WTC11 (cell line): ENCODE data around the gene EPHA4. TPM values are rescaled to one million over a fixed set of nuclear protein-coding genes. Genes with fewer than 3 reads are reported as not detected.

Source experiments
- ATAC-seq: fragments of 200-7000 bp; cut with Tn5 transposase; 2 replicates; pipeline ENCODE4 v1.10.0; 2021; ENCODE audit warnings: mild to moderate bottlenecking, moderate library complexity
- CTCF ChIA-PET: fragments of 300-600 bp; sonication (Branson Sonifier 250); formaldehyde crosslinking; loops from one replicate; lab custom pipeline; 2021; ENCODE audit warnings: antibody characterized with exemption; lab: Charles Lee
- POLR2A ChIA-PET: fragments of 350-600 bp; sonication (Branson Sonifier 250); formaldehyde crosslinking; loops from one replicate; lab custom pipeline; 2021; ENCODE audit warnings: antibody characterized with exemption; lab: Charles Lee
- DNase-seq: peaks from one replicate; pipeline ENCODE4 v3.0.0; 2021; ENCODE audit warnings: low spot score
- H3K27ac Mint-ChIP-seq: 2 replicates; pipeline ENCODE4 v1.8.0; 2021; ENCODE audit warnings: mixed read lengths
- H3K27me3 Mint-ChIP-seq: 2 replicates; pipeline ENCODE4 v1.8.0; 2021; ENCODE audit warnings: low read depth, mild to moderate bottlenecking, moderate library complexity, mixed read lengths
- H3K36me3 Mint-ChIP-seq: 2 replicates; pipeline ENCODE4 v1.8.0; 2021; ENCODE audit warnings: mixed read lengths
- H3K4me1 Mint-ChIP-seq: 2 replicates; pipeline ENCODE4 v1.8.0; 2022; ENCODE audit warnings: mixed read lengths
- H3K4me3 Mint-ChIP-seq: 2 replicates; pipeline ENCODE4 v1.8.0; 2021; ENCODE audit warnings: mild to moderate bottlenecking, moderate library complexity, mixed read lengths
- H3K9me3 Mint-ChIP-seq: 2 replicates; pipeline ENCODE4 v1.8.0; 2021; ENCODE audit warnings: mixed read lengths
- ATF2 ChIP-seq: sonication (generic); formaldehyde crosslinking; IDR thresholded peaks from 2 replicates; pipeline ENCODE4 v1.8.1; 2022; ENCODE audit warnings: low read depth, missing genetic modification reagents, borderline replicate concordance
- ATF6 ChIP-seq: sonication (generic); formaldehyde crosslinking; IDR thresholded peaks from 2 replicates; pipeline ENCODE4 v1.8.1; 2023; ENCODE audit warnings: mild to moderate bottlenecking, missing genetic modification reagents
- CBFB ChIP-seq: sonication (generic); formaldehyde crosslinking; IDR thresholded peaks from 2 replicates; pipeline ENCODE4 v1.8.1; 2022; ENCODE audit warnings: mild to moderate bottlenecking, low read depth, missing genetic modification reagents
- EMX1 ChIP-seq: fragments of 250-450 bp; sonication (Bioruptor Pico); IDR thresholded peaks from 2 replicates; pipeline ENCODE4 v1.8.0; 2021; ENCODE audit warnings: mild to moderate bottlenecking
- JAZF1 ChIP-seq: fragments of 250-450 bp; sonication (Bioruptor Pico); IDR thresholded peaks from 2 replicates; pipeline ENCODE4 v1.9.0; 2021; ENCODE audit warnings: moderate library complexity, mild to moderate bottlenecking, inconsistent platforms
- MAX ChIP-seq: sonication (generic); formaldehyde crosslinking; IDR thresholded peaks from 2 replicates; pipeline ENCODE4 v1.8.0; 2022; ENCODE audit warnings: mild to moderate bottlenecking, missing genetic modification reagents
- NFE2L1 ChIP-seq: sonication (generic); formaldehyde crosslinking; IDR thresholded peaks from 2 replicates; pipeline ENCODE4 v1.8.1; 2023; ENCODE audit warnings: missing genetic modification reagents
- NR1H2 ChIP-seq: sonication (generic); formaldehyde crosslinking; IDR thresholded peaks from 2 replicates; pipeline ENCODE4 v1.9.0; 2021; ENCODE audit warnings: mild to moderate bottlenecking, moderate library complexity, missing genetic modification reagents
- RORB ChIP-seq: fragments of 250-450 bp; sonication (Bioruptor Pico); IDR thresholded peaks from 2 replicates; pipeline ENCODE4 v1.9.0; 2021; ENCODE audit warnings: mild to moderate bottlenecking
- SP1 ChIP-seq: sonication (generic); formaldehyde crosslinking; conservative IDR thresholded peaks from 2 replicates; pipeline ENCODE4 v1.8.1; 2022; ENCODE audit warnings: missing genetic modification reagents
- USF2 ChIP-seq: sonication (generic); formaldehyde crosslinking; IDR thresholded peaks from 2 replicates; pipeline ENCODE4 v1.8.1; 2023; ENCODE audit warnings: mild to moderate bottlenecking, missing genetic modification reagents, moderate library complexity
- ZNF121 ChIP-seq: sonication (generic); formaldehyde crosslinking; IDR thresholded peaks from 2 replicates; pipeline ENCODE4 v1.8.0; 2023; ENCODE audit warnings: missing genetic modification reagents
- ZNF317 ChIP-seq: sonication (generic); formaldehyde crosslinking; IDR thresholded peaks from 2 replicates; pipeline ENCODE4 v1.8.1; 2023; ENCODE audit warnings: low read depth, mild to moderate bottlenecking, moderate library complexity, missing genetic modification reagents, borderline replicate concordance
- total RNA-seq: library from RNA; stranded (reverse); gene quantifications from 3 replicates; pipeline ENCODE4 v1.2.3, GENCODE V29; 2021
- TF ChIP-seq, protein P1 (sequence below): sonication (generic); formaldehyde crosslinking; IDR thresholded peaks from 2 replicates; pipeline ENCODE4 v1.8.0; 2022; ENCODE audit warnings: mild to moderate bottlenecking, missing genetic modification reagents
- TF ChIP-seq, protein P2 (sequence below): sonication (generic); formaldehyde crosslinking; IDR thresholded peaks from 2 replicates; pipeline ENCODE4 v1.8.0; 2022; ENCODE audit warnings: missing genetic modification reagents

Gene EPHA4
- total RNA-seq, 1 experiment from 2014 or later = 11.0 TPM

GRCh38 chr2:221486106-221486505 lies 86.0 kb downstream of the EPHA4 start:
- H3K36me3 Mint-ChIP-seq = no peaks in the 10 kb centered on the region
- no peaks in the 10 kb centered on the region for H3K4me1 Mint-ChIP-seq
- H3K27me3 Mint-ChIP-seq = no peaks in the 10 kb centered on the region
- no peak overlapping the region for H3K4me3 Mint-ChIP-seq
- no peaks in the 10 kb centered on the region for H3K9me3 Mint-ChIP-seq
- no peak overlapping the region for H3K27ac Mint-ChIP-seq
- ChIA-PET POLR2A (no interaction called here), CTCF (no interaction called here)
- ATAC-seq = no peak
- DNase-seq = no peak
- no peak for TF ChIP-seq ATF2 (CRISPR knock-in tag)
- no peak for TF ChIP-seq NFE2L1 (CRISPR knock-in tag)
- TF ChIP-seq, protein P1, sequence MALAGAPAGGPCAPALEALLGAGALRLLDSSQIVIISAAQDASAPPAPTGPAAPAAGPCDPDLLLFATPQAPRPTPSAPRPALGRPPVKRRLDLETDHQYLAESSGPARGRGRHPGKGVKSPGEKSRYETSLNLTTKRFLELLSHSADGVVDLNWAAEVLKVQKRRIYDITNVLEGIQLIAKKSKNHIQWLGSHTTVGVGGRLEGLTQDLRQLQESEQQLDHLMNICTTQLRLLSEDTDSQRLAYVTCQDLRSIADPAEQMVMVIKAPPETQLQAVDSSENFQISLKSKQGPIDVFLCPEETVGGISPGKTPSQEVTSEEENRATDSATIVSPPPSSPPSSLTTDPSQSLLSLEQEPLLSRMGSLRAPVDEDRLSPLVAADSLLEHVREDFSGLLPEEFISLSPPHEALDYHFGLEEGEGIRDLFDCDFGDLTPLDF (CRISPR knock-in tag) = no peak
- no peak for TF ChIP-seq CBFB (CRISPR knock-in tag)
- no peak for TF ChIP-seq ZNF121 (CRISPR knock-in tag)
- no peak for TF ChIP-seq EMX1
- no peak for TF ChIP-seq USF2 (CRISPR knock-in tag)
- no peak for TF ChIP-seq SP1 (CRISPR knock-in tag)
- TF ChIP-seq, all 79 proteins: peak for 0

- Mint-ChIP-seq H3K36me3 (no peaks in the 10 kb centered on the region), H3K27me3 (no peaks in the 10 kb centered on the region), H3K4me3 (no peak overlapping the region), H3K4me1 (no peaks in the 10 kb centered on the region), H3K27ac (no peak overlapping the region)
- CTCF ChIA-PET = no interaction called here
- POLR2A ChIA-PET = no interaction called here
- DNase-seq = no peak
- TF ChIP-seq ATF6 = no peak
- TF ChIP-seq, all 79 proteins: peak for 0
- H3K9me3 Mint-ChIP-seq = no peaks in the 10 kb centered on the region
- ATAC-seq = no peak
Observed at GRCh38 chr2:221485503-221485870, 86.6 kb downstream of the EPHA4 start.

DNA sequence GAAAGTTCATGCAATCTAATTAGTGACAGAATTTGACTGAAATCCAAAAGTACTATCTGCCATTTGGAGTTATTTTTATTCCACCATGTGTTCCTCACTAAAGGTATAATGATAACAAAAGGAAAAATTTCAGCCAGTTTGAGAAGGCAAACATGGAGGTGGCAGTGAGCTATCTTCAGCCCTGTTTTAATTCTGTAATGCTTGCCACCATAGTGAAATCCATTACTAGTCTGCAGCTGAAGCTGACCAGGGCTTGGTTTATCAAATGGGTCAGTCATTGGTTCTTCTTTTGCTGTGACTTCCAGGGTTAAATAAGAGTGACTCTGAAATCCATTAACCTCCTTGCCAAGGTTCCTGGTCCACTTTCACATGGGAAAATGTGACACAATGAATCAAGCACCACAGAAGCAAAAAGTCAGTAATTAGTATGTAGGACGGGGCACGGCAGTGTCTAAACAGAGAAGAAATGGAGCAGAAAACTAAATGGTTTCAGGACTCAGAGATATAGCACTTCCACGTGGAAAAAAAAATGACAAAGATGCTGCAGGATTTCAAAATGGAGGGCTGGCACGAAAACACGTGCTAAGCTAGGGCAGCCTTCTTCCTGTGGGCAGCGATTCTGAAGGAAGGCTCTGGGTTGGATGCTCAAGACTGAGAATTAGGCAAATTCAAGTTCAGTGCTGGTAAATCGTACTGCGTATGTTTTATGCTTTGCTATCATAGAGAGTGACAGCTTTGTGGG lies 87.2 kb downstream of the EPHA4 start:
- DNase-seq (no peak), ATAC-seq (no peak)
- Mint-ChIP-seq H3K27ac (no peak overlapping the region), H3K9me3 (no peaks in the 10 kb centered on the region), H3K36me3 (no peaks in the 10 kb centered on the region), H3K4me1 (no peaks in the 10 kb centered on the region), H3K27me3 (no peaks in the 10 kb centered on the region), H3K4me3 (no peak overlapping the region)
- CTCF ChIA-PET = no interaction called here
- no peak for TF ChIP-seq MAX (CRISPR knock-in tag)
- no peak for TF ChIP-seq RORB (CRISPR knock-in tag)
- TF ChIP-seq JAZF1 (CRISPR knock-in tag) = no peak
- POLR2A ChIA-PET = no interaction called here

DNA sequence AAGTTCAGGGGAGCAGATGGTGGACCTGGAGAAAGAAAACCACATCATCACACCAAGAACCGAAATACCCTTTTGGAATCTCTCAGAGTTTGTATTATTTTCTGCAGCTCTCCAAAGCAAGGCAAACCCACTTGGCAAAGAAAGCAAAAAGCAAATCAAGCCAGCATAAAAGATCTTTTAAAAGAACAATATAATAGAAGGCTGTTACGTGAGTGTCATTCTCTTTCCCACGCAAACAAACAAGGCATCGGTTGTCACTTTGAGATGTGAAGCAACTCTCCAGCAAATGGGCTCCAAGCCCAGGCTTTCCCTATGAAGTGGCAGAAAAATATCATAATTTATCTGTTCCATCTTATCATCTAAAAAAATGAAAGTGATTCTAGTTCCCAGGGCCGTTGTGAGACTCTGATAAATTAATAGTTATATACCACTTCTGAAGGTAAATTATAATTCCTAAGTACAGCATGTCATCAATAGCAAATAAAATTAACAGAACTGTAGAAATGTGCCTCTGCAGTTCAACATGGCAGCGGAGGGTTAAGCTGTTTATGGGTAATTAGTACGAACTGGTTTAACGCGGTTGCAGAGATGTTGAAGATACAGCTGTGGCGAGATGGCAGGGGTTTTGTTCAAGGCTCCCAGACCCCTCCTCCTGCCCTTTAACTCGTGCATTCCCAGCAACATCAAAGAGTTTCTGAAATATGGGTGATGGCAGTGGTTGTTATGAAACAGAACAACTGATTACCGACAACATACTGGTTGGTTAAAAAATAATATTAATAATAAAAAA lies 89.2 kb downstream of the EPHA4 start:
- ATAC-seq (no peak), DNase-seq (no peak)
- TF ChIP-seq, protein P2, sequence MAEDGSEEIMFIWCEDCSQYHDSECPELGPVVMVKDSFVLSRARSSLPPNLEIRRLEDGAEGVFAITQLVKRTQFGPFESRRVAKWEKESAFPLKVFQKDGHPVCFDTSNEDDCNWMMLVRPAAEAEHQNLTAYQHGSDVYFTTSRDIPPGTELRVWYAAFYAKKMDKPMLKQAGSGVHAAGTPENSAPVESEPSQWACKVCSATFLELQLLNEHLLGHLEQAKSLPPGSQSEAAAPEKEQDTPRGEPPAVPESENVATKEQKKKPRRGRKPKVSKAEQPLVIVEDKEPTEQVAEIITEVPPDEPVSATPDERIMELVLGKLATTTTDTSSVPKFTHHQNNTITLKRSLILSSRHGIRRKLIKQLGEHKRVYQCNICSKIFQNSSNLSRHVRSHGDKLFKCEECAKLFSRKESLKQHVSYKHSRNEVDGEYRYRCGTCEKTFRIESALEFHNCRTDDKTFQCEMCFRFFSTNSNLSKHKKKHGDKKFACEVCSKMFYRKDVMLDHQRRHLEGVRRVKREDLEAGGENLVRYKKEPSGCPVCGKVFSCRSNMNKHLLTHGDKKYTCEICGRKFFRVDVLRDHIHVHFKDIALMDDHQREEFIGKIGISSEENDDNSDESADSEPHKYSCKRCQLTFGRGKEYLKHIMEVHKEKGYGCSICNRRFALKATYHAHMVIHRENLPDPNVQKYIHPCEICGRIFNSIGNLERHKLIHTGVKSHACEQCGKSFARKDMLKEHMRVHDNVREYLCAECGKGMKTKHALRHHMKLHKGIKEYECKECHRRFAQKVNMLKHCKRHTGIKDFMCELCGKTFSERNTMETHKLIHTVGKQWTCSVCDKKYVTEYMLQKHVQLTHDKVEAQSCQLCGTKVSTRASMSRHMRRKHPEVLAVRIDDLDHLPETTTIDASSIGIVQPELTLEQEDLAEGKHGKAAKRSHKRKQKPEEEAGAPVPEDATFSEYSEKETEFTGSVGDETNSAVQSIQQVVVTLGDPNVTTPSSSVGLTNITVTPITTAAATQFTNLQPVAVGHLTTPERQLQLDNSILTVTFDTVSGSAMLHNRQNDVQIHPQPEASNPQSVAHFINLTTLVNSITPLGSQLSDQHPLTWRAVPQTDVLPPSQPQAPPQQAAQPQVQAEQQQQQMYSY (CRISPR knock-in tag) = no peak
- no peak for TF ChIP-seq ATF6
- no peak for TF ChIP-seq NR1H2 (CRISPR knock-in tag)
- TF ChIP-seq ZNF317 (CRISPR knock-in tag) = no peak
- no peaks in the 10 kb centered on the region for H3K9me3 Mint-ChIP-seq
- H3K27me3 Mint-ChIP-seq = no peaks in the 10 kb centered on the region
- CTCF ChIA-PET = no interaction called here
- no peaks in the 10 kb centered on the region for H3K36me3 Mint-ChIP-seq
- H3K27ac Mint-ChIP-seq = no peak overlapping the region
- POLR2A ChIA-PET = no interaction called here
- H3K4me1 Mint-ChIP-seq = peaks cover 12% of the 10 kb centered on the region
- no peak overlapping the region for H3K4me3 Mint-ChIP-seq
